ENCODE data around the gene CLDN9.
A peak's percentile ranks its signal among the peaks of the same experiment; 100 is the strongest.

The CLDN9 gene

GRCh38 chr16:2996298-2996697 lies 16.4 kb upstream of the CLDN9 start:
- no peak for DNase-seq (ENCODE audit: low spot score)

DNA sequence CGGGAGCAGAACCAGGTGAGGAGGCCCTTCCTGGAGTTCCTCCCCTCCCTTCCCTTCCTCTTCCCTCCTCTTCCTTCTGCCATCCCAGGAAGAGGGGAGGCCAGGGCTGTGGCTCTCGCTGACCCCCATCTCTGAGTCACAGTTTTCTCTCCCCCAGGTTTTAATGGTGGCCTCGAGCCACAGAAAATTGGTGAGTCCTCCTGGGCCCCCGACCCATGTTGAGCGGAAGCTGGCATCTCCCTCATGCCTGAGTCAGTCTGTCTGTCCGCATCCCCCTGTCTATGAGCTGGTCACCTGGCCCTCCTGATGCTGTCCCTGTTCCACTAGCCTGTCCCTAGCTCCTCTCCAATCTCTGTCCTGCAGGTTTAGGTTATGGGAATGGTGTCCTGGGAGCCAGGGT lies 12.8 kb upstream of the CLDN9 start:
- DNase-seq (ENCODE audit: low spot score), result no peak

- no peak for DNase-seq (ENCODE audit: low spot score)
These were observed 12.2 kb upstream of the CLDN9 start for GRCh38 chr16:3000540-3000939.

DNA sequence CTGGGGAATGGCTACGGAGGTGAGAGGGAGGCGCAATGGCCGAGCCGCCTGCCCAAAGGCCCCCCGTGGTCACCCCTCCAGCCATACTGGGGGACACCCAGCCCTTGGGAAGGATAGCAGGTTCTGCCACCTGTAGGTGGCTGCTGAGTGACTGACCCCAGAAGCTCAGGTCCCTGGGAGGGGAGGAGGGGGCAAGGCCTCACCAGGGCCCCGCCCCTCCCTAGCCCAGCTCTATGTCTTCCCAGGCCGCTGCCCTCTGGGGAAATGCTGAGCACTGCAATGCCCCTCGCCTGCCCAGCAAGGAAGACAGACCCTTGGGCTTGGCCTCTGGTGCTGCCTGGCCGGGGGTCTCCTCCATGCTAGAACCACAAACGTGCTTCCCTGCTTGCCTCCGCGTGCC lies 11.4 kb upstream of the CLDN9 start:
- DNase-seq (ENCODE audit: low spot score), result no peak

DNA sequence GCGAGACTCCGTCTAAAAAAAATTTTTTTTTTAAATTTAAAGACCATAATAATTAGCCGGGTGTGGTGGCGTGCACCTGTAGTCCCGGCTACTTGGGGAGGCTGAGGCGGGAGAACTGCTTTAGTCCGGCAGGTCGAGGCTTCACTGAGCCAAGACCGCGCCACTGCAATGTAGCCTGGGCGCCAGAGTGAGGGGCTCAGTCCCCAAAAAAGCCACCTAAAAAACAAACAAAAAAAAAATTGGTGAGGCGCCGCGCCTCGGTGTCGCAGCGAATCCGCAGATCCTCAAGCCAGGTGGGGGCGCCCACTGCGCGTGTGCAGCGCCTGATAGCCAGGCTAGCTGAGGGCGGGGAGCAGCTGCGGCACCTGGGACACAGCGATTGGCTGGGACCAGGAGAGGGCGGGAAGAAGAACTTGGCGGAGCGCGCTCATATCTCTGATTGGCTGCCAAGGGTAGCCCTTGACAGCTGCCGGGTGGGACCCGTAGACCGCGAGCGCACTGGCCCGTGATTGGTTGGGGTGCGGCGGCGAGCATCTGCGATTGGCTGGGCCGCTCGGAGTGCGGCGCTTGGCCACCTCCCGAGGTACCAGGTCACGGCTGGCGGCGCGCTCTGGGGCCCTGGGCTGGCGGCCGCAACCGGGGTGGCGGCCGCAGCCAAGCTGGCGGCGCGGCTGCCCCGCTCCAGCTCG lies 9.0 kb upstream of the CLDN9 start:
- DNase-seq (ENCODE audit: low spot score), result peak; percentile 99

DNA sequence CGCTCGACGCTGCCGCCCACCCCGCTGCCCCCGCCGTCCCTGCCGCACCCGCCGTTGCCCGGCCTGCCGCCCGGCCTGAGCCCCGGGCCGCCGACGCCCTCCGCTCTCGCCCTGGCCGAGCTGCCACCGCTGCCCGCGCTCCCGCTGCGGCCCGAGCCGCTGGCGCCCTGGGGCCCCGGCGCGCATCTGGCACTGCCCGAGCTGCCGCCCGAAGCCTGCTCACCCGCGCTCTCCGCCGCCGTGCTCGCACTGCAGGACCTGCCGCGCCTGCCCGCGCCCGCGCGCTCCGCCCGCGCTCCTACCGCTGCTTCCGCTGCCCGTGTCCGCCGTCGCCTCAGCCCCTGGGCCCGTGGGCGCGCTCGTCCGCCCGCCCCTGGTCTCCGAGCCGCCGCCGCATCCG lies 8.4 kb upstream of the CLDN9 start:
- no peak for DNase-seq (ENCODE audit: low spot score)

GRCh38 chr16:3004781-3005284 lies 7.9 kb upstream of the CLDN9 start:
- DNase-seq (ENCODE audit: low spot score), result no peak

DNA sequence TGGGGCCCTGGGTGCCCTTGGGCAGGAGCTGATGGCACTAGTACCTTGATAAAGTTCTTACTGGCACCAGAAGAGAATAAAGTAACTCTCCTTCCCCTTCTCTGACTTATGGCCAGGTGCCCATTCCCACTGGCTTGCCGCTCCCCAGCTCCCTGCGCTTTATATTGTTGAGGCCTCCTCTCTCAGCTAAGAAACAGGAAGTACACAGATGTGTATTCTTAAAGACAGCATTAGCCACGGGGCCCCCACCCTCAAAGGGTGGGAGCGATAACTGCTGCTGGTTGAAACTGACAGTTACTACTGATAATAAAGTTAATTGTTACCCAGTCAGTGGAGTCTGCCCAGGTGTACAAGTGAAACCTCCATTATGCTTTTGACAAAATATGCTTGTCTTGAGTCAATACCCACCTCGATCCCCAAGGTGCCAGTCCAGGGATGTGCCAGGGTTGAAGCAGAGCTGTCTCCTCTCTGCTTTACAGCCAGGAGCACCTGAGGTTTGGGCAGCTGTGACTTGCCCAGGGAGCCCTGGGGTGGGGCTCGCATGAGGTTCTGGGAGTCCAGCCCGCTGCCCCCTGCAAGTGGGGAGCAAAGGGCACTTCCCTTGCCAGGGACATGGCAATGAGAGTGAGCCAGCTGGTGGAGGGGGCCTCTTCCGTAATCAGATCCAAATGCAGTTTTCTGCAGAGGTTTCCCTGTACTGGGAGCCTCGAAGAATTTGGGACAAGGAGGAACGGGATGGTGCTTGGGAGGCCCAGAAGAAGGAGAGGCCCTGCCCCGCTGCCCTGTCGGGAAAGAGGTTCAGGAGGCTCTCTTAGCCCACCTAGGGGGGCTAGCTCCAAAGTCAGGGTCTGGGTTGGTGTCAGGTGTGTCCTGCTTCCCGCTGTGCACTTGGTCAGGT lies 5.4 kb upstream of the CLDN9 start:
- no peak for DNase-seq (ENCODE audit: low spot score)

DNA sequence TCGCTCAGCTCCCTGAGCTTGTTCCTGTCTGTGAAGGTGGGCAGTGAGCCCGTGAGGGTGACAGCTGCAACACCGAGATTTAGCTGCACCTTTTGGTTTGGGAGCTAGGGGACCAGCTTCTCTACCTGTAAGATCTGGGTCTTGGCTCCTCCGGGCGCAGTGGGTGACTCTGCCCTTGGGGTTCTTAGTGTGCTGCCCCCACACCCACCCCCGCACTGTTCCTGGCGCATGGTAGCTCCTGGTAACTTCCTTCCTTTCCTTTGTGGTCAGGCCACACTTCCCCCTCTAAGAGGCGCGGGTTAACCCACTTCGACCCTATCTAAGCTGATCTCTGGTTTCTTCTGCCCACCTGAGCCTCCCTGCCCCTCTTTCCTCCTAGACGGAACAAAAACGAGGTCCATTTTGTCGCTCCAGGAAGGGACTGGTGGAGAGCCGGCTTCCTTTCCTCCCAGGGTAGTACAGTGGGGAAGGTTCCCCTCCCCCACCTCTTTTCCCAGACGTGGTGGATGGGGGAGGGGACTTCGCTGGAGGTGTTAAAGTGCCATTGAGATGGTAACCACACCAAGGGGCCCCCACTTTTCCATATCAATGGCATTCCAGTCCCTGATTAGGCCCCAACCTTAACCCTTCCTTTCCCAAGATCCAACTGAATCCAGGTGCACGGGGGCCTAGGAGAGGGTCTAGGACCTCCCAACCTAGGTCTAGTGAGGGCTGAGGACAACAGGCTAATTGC lies 4.6 kb upstream of the CLDN9 start:
- DNase-seq (ENCODE audit: low spot score), result no peak

DNA sequence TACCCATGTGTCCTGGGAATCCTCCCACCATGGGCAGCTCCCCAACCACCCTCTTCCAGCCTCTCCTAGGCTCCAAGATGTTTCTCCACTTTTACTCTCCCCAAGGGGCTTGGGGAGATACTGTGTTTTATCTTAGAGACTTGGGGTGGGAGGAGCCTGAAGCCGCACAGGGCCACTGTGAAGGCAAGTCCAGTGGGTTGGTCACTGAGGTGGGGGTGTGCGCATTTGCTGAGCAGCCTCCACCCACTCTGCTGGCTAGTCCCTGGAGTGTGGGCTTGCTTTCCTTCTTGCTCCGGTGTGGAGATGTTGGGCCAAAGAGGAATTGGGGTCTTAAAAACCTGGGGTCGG lies 4.1 kb upstream of the CLDN9 start:
- DNase-seq (ENCODE audit: low spot score), result no peak

GRCh38 chr16:3009568-3010390 lies 2.9 kb upstream of the CLDN9 start:
- DNase-seq (ENCODE audit: low spot score), result no peak

DNA sequence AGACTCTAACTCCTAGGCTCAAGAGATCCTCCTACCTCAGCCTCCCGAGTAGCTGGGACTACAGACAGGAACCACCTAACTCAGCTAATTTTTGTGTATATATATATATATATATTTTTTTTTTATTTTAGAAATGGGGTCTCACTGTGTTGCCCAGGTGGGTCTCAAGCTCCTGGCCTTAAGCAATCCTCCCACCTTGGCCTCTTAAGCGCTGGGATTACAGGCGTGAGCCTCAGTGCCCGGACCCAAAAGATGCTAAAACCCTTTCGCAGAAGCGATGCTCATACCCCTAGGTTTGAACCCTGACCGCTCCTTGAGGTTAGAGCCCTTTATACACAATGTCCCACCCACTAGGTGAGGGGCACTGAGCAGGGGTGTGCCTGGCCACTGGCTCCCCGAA lies 2.2 kb upstream of the CLDN9 start:
- DNase-seq (ENCODE audit: low spot score), result no peak

DNA sequence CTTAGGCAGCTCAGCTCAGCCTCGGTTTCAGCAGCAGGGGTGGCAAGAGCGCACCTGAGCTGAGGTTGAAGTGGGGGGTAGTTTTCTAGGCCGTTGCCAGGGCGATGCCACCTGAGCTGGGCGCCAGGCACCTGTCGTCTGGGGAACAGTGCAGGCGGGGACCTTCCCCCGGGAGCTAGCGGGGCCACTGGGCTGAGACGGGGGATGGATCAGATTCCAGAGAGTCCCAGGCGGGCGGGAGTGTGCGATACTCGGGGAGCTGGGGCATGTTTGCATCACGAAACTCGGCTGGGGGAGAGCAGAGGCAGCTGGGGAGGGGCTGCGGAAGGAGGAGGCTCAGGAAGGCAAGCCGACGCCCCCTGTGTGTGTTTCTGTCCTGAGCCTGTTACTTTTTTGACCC lies 477 bp upstream of the CLDN9 start:
- DNase-seq (ENCODE audit: low spot score), result no peak

GRCh38 chr16:3013491-3013951 lies 798 bp downstream of the CLDN9 start:
- no peak for DNase-seq (ENCODE audit: low spot score)

- DNase-seq (ENCODE audit: low spot score), result no peak
These were observed 1.4 kb downstream of the CLDN9 start for GRCh38 chr16:3013998-3014690.

GRCh38 chr16:3014971-3015370 lies 2.2 kb downstream of the CLDN9 start:
- DNase-seq (ENCODE audit: low spot score), result no peak

DNA sequence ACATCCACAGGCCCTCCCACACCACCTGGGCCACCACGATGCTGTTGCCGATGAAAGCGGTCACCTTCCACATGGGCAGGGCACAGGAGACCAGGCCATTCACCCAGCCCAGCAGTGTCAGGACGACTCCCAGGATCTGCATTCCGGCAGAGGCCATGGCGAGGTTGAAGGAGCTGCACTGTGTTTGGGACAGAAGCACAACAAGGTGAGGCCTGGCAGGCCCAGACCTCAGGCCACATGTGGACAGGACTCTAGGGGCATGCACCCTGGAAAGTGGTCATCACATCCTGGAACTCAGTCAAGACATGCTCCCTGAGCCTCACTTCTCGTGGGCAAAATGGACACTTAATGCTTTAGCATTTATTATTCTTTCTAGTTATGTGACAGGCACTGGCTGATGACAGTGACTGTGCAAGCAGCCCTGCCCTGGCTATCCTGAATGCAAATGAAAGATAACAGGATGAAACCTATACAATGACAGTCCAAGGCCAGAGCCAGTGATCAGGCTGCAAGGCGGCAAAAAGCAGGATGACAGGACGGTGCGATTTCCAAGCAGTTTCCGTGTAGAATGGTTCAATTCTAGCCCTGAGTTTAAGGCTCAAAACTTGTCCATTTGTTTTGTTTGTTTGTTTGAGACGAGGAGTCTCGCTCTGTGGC lies 3.3 kb downstream of the CLDN9 start:
- no peak for DNase-seq (ENCODE audit: low spot score)

DNA sequence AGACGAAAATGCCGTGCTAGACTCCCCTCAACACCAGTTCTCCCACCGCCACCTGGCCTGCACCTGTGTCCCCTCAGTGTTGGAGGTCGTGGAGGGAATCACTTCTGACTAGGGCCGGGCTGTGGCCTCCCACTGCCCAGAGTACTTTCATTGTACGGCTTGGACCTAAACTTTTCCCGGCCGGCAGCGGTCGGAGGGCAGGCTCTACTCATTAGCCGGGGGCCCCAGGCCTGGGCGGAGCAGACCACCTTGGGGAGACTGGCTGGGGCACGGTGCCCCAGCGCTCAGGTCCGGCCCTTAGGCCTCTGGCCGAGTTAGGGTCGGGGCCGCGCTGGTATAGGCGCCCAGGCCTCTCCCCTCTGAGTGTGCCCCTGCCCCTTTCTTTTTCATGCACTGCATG lies 4.6 kb downstream of the CLDN9 start:
- no peak for DNase-seq (ENCODE audit: low spot score)

DNA sequence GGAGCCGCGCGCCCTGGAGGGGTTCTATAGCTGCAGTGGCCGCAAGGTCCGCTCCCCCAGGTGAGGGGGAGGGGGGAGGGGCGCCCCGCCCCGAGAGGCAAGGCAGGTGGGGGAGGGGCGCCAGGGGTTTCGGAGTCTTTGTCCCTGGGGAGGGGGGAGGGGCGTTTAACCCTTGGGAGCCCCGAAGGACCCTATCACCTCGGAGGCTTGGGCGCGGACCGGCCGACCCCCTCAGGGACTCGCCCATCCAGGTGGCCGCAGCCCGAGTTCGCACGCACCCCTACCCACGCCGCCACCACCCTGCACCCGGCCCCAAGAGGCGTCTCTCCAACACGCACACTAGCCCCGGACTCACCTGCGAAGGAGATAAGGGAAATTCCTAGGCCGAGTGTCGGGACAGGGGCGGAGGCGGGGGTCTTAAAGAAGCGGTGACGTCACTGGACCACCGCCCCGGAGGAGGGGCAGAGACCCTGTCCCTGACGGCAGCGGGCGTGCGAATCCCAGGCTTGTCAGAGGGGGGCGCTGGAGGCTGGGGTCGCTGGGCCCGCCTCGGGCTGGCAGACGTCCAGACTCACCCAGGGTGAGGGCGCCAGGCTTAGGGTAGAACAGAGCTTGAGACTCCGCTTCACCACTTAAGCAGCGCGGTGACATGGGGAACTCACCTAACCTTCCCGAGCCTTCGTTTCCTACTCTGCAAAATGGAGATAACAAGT lies 5.2 kb downstream of the CLDN9 start, which contains the start of gene CLDN6:
Gene CLDN6, minus strand, starts transcription at position 390 of the 713 bp plus-strand sequence. CDS start 2,162 bp downstream, outside the sequence.
- no peak for DNase-seq (ENCODE audit: low spot score)

All from pons (tissue), 1 donor.